GM21717 (cell line): Measurements from ENCODE around the gene PCK1.

Experiments used
- ATAC-seq: cut with Tn5 transposase; IDR thresholded peaks from one replicate; pipeline ENCODE4 v1.9.1; 2021; ENCODE audit warnings: mild to moderate bottlenecking, moderate library complexity; ENCODE audit not compliant: unreplicated experiment

PCK1 gene

DNA sequence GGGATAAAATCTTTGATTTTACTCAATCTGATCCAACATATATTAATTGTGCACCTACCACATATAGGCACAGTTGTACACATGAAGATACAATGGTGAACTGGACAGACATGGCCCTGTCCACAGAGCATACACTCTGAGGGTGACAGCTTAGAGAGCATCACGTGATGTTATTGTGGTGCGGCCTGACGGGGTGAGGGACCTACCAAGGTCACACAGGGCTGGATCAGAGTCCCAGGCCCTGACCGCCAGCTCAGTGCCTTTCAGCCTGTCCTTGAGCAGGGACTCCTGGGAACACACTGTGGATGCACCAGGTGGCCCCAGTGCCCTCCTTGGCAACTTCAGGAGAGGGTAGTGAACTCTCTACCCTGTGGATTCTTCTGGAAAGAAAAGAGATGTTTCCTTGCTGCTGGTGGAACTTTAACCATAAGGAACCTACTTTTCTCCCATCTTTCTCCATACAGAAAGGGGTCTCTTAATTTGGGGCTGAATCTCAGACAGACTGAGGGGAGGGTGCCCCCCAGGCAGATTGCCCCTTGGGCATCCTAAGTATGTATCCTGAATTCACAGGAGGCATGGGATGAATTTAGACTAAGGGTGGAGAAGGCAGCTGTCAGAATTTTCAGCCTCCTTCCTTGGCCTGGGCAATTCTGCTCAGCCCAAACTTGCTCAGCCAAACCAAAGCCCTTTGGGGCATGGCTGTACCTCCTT lies 26.5 kb downstream of the PCK1 start:
- no peak for ATAC-seq

DNA sequence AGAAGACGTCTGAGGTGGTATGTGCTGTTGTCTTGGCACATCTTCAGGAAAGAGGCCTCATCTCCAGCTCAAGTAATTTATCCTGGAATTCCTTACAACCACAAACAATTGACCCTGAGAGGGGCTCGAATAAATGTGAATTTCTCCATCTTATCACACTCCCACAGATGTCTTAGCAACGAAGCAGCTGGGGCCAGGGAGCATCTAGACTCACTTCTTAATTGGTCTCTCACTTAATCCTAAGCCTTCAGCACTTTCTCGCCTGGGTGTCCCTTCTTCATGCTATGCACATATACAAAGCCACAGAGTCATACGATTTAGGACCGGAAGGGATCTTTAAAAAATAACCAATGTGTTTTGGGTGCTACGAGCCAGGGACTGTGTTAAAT lies 27.1 kb downstream of the PCK1 start:
- no peak for ATAC-seq

DNA sequence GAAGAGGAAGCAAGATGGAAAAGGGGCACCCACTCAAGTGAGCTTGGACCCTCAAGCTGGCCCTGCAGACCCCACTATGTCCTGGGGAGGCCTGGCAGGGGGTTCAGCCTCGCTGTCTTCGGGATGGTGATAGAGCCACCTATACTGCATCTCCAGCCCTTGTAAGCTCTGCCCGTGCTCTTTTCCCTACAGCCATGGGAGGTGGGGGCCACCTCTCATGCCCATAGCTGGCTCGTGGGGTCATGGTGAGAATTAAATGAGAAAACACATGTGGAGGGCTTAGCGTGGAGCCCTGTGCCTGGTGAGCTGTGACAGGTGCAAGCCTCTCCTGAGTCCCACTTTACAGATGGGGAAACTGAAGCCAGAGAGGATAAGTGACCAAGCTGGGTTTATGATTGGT lies 27.7 kb downstream of the PCK1 start:
- ATAC-seq = no peak

DNA sequence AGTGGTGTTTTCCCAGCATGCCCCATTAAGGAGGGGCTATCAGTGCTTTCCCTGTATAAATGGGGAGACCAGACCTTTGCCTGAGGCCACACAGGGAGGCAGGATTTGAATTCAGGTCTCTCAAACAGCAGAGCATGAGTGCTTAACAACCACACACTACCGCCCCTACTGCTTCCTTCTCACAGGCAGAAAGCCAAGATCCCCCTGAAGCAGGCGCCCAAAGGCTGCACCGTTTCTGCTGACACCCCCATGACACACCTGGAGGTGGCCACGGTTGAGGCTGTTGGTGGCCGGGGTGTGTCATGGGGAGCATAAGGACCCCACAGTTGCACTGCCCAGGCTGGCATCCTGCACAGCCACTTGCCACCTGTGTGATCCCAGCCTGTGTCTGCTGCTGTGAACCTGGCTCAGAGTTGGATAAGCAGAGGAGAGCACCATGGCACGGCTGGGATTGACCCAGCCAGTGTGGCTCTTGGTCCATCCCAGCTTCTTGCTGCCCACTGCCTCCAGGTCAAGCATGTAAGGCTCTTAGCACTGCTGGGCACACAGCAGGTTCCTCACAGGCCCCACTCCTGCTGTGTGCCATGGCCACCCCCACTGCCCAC lies 28.3 kb downstream of the PCK1 start:
- no peak for ATAC-seq

DNA sequence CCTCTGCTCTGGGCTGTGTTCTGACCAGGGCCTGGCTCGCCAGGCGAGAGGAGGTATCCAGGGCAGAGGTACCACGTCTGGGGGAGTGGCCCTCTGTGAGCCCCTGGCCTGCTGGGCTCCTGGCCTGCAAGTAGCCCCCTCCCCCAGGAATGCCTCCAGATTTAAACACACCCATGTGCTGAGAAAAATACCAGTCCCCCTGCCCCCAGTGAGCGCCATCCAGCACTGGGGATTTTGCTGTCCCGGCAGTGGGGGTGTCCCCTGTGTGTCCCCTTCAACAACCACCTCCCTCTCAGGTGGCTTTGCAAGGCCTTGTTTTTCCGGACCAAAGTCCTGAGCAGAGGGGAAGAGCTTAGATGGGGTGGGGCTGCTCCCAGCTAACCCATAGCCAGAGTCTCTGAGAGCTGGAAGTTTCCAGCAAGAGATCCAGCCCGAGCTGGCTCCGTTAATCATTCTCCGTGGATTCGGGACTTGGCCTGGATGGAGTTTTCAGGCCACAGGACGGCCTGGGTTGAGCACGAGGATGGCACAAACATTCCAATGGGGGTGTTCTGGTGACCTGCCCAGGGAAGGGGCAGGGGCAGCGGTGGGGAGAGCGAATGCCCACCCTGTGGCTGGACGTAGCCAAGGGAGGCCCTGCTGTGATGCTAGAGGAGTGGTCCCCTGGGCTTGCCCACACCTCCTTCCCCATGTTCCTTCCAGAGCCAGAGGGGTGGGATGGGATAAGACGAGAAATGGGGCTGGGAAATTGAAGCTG lies 29.0 kb downstream of the PCK1 start:
- no peak for ATAC-seq

DNA sequence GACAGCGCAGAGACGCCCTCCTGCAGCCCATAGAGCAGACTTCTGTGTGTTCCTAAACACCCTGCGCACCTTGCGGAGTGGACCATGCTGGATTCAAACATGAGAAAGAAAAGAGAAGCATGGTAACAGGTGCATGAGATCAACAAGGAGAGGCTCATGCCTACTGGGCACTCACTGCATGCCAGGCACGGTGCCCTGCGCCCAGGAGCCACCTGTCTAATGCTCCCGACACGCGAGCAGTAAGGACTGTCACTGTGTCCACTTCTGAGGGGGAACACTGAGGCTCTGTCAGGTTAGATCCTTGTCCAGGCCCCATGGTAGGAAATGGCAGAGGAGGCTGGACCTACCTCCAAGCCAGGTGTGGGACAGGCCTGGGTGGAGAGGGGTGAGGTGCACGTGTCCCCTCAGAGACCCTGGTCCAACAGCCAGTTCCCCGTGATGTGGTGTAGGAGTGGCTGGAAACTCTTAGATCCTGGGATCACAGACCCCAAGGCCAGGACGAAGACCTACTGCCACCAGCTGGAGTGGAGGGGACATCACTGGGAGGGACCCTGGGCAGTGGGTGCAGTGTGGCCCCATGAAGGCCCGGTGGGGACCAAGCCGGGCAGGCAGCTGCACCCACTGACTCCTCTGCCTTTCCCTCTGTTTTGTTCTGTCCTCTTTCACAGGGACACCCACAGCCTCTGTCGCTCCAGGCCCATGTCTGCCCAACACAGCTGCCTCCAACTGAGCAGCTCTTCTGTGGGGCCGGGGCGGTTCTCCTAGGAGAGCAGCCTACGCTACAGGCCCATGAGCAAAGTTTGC lies 29.8 kb downstream of the PCK1 start:
- no peak for ATAC-seq

DNA sequence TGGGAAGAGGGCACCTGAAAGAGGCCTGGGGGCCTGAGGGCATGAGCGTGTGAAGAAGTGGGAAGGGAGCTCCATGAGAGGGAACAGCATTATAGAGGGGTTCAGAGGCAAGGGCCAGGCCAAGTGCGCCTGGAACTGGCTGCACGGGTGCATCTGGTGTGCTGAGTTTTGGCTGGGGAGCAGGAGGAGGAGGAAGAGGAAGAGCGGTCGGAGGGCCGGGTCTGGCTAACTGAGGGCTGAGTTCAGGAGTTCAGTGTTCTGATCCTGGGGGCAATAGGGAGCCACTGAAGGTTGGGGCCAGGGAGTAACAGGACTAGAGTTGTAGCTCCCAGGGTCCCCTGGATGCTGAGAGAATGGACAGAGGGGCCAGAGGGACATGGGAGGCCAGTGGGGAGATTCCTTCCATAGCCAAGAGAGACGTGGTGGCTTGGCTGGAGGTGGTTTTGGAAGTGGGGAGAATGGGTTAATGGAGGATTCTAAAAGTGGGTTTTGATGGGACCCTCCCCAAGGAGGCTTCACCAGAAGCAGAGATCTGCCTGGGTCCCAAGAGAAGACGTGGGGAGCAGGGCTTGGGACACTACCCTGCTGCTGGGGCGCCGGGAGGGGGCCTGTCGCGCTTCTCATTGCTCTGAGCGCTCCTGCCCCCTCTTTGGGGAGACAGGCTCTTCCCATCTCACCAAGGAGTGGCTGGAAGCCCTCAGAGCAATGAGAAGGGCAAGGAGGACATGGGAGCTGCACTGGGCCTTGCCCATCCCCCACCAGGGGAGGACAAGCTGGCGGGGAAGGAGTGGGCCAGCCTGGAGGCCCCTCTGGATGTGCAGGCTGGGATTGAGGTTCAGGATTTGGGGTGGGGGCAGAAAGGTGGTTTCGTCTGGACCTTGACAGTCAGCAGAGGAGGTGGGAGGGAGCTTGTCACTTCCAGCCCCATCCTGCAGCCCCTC lies 30.6 kb downstream of the PCK1 start:
- ATAC-seq = no peak

DNA sequence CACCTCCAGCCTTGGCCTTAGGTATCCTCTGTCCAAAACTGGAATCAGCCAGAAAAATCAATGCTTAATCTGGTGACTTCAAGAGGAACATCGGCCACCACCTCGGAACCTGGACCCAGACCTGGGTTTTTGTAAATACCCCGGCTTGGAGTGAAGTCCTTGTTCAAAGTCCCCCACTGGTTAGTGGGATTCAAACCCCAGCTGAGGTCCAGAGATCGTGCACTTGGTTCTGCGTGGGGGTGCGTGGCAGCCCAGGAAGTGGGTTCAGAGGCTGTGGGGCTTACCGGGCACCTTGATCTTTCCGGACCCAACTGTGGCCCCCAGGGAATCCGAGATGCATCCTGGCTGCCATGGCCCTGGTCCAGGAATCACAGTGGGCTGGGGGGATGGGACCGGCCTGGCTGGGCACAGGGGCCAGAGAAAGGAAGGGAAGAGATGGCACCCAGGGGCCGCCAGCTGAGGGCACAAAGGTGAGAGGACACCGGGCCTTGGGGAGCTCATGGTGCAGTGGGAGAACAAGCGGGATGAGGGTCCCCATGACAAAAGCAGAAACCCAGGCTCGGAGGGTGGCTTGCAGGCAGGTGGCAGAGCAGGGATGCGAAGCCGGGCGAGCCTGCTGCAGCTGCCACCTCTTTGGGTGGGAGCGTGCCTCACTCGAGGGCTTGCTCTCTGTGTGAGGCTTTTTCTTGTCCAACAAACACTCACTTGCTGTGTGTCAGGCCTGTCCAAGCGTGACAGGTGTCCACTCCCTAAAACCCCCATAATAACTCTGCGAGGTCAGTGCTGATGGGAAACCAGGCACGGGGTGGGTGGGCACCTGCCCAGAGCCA lies 31.6 kb downstream of the PCK1 start:
- no peak for ATAC-seq

DNA sequence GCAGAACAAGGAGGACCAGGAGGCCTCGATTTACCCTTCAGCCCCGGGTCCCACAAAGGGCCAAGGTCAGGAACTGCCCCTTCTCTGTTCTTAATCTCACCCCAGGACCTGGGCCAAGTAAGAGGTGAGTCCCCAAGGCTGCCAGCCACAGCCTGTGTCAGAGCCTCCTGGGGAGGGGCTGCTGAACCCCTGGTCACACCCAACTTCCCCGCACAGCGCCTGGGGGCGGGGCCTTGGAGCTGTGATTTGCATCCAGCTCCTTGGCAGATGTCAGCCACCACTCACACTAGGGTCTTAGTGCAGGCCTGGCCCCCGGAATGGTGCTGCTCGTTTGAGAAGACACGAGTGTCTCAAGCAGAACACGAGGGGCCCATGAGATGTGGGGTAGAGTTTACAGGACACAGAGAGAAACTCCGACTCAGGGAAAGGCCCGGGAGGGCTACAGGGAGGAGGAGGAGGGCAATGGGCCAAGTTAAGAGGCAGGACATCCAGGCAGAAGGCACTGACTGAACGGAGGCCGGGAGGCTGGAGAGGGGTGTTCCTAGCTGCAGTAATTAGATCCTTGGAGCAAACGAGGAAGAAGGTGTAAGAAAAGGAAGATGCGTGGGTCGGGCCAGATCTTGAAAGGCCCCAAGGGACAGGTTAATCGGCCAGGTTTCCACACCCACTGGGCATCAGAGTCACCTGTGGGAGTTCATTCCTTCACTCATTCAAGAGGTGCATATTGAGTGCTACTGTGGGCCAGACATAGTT lies 32.4 kb downstream of the PCK1 start:
- no peak for ATAC-seq

DNA sequence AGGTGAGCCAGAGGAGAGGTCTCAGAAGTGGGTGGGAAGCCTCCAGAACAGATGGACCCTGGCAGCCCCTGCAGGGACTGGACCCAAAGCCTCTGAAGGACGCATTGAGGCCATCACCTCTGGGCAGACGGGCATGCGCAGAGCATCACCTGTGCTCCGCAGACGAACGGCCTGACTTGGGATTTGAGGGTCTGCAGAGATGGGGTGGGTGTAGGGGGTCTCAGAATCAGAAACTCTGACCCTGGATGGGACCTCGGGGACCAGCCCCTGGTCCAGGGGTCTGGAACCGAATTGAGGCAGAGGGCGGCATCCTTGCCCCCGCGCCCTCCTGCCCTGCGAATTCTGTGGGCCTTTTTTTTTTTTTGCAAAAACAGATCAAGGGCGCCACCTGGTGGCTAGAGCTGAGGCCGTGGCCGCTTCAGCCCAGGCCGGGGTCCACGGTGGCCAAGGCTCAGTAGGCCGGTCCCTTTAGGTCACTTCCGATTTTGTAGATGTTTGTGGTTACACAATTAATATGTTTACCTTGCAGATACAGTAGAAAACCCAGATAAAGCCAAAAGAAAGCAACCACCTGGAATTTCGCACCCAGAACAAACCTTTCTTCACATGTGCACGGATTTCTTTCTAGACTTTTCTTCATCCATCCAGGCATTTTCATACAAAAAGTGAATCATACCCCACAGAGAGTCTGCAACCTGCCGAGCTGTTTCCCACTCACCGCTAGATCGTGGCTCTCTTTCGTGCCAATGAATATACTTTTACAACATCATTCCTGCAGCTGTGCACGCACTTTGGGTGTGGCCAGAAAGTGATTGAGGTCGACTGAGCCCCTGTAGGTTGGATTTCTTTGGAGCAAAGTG lies 33.4 kb downstream of the PCK1 start:
- ATAC-seq = no peak

DNA sequence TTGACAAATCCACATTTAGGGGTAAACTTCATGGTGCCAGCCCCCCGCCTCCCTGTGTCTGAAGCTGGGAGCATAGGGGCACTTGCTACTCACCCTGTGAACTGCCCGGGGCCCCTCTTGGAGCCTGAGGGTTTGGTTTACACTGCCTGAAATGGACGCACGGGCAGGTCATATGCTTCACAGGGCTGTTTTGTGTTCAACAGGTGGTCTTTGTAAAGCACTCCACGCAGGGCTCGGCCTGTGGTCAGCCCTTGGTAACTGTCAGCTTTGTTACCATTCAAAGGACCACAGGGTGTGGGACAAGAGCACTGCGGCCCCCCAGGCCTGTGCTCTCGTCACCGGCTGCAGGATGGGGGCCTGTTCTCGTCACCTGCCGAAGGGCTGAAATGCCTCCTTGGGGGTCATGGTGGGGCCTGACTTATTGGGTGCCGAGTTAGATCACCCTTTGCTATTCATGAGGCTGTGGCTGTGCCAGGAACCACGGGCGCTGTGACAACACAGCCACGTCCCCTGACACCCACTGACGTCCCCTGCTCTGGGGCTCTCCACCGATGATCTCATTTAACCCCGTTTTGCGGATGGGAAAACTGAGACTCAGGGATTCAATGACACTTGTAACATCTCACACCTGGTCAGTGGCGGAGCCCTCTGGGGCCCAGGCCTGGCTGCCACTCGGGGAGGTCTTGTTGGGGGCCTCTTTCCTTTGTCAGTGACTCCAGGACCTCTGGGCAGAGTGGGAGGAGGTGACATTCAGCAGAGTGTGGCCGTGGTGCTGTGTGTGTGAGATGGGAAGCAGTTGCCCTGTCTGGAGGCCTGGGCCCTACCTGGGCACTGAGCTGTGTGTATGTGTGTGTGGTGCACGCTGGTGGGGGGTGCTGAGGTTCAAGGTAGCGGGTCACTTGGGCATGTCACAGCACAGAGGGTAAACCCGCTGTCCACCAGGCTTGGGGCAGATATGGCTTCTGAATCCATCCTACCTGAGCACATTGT lies 34.4 kb downstream of the PCK1 start:
- no peak for ATAC-seq

DNA sequence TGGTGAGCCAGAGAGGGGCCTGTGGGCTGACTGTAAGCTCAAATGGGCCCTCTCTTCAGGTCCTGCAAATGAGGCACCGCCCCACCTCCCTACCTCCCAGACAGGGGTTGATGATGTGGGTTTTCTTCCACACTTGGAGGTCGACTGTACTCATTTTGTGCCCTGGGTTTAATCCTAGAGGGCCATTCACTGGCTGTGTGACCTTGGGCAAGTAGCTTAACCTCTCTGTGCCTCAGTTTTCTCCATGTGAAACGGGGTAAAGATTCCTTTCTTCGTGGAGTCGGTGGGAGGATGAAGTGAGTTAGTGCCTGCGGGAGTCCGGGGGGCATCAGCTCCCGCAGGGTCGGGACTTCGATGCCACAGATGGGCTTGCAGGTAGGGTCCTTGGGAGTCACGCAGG lies 35.4 kb downstream of the PCK1 start:
- no peak for ATAC-seq

DNA sequence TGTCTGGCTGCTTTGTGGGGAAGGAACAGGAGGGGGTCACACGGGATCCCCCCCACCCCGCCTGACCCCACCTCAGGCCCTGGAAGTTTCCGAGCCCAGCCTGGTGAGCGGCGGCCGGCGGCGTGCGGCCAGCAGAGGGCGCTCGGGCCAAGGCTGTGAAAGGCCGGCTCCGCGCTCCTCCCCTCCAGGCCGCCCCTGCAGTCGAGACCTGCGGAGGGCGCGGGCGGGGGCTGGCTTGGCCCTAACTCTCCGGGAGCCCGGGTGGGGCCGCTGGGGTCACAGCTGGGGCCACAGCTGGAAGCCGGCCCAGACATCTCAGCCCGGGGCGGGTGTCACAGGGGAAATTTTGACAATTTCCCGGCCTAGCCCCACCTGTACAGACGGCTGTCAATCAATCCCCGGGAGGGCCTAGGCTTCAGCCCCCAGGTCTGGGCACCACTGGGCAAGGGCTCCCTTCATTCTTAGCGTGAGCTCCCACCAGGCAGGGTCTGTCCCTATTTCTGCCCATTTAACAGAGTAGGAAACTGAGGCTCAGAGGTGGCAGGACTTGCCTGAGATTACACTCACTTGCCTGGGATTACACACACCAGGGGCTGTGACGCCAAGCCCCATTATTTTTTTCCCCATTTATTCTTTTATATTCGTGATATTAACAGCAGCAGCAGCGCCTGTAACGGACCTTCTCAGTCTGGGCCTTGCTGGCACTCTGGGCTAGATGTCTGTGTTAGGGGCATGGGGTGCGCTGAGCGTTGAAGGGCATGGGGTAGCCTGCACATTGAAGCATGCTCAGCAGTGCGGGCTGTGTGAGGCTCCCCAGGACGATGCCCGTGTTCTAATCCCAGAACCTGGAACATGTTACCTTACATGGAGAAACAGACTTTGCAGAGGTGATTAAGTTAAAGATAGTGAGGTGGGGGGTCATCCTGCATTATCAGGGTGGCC lies 36.4 kb downstream of the PCK1 start:
- no peak for ATAC-seq

DNA sequence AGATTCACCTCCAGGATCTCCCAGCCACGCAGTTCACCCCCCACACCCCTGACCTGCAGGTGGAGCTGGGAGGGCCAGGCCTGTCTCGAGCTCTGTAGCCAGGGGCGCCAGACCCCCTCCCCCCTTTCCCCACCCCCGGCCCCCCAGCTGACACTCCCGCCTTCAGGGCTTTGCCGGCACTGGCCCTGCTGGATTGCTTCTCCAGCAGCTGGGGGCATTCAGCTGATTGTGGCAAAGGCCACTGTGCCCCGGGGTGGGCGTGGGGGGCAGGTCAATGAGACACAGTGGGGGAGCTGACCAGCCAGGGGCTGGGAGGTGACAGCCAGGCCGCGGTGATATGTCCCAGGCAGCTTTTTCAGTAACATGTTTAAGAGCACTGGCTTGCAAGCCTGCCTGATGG lies 37.1 kb downstream of the PCK1 start:
- no peak for ATAC-seq

DNA sequence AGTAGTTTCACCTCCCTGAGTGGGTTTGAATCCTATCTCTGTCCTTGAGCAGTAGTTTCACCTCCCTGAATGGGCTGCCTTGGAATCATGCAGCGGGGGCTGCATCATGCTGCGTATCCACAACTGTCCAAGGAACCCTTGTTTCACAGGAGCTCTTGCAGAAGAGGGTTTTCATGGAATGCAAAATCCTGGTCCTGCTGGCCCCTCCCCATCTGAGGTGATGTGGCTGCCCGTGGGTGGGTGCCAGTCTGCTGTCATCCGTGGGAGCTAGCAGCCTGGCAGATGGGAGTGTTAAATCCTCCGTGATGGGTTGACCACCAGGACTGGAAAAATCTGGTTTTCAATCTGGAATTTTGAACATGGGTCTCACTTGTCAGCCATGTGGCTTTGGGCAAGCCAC lies 37.6 kb downstream of the PCK1 start:
- ATAC-seq = no peak
